OCI-M1 (cell line): ENCODE data around the gene GPATCH2.
"Not testable (repeated sequence)": the region's sequence is repeated elsewhere in the genome, so short reads cannot be mapped to it uniquely, and the experiment has no call there.

Experiments
- DNase-seq: peaks from one replicate; lab custom pipeline; 2025; lab: John Stamatoyannopoulos, UW

The GPATCH2 gene

GRCh38 chr1:217526636-217527035 lies 104.3 kb downstream of the GPATCH2 start:
- DNase-seq = no peak

GRCh38 chr1:217525773-217526490 lies 105.0 kb downstream of the GPATCH2 start:
- DNase-seq = no peak

- peak; percentile 5 for DNase-seq
Measured at GRCh38 chr1:217524787-217525520, 105.9 kb downstream of the GPATCH2 start.

- DNase-seq = not testable (repeated sequence)
Measured at GRCh38 chr1:217523921-217524320, 107.0 kb downstream of the GPATCH2 start.

- DNase-seq = no peak
Measured at GRCh38 chr1:217522277-217522676, 108.6 kb downstream of the GPATCH2 start.

- no peak for DNase-seq
Measured at GRCh38 chr1:217521317-217521716, 109.6 kb downstream of the GPATCH2 start.

GRCh38 chr1:217506878-217507277 lies 124.0 kb downstream of the GPATCH2 start:
- DNase-seq = no peak

GRCh38 chr1:217498209-217498608 lies 132.7 kb downstream of the GPATCH2 start:
- no peak for DNase-seq

GRCh38 chr1:217495249-217495648 lies 135.6 kb downstream of the GPATCH2 start:
- no peak for DNase-seq

GRCh38 chr1:217494767-217495166 lies 136.1 kb downstream of the GPATCH2 start:
- no peak for DNase-seq

- DNase-seq = no peak
Measured at GRCh38 chr1:217493290-217493689, 137.6 kb downstream of the GPATCH2 start.

- peak; percentile 43 for DNase-seq
Measured at GRCh38 chr1:217484871-217485270, 146.0 kb downstream of the GPATCH2 start.

- DNase-seq = peak; percentile 70
Measured at GRCh38 chr1:217482356-217483102, 148.4 kb downstream of the GPATCH2 start.

GRCh38 chr1:217478450-217478849 lies 152.4 kb downstream of the GPATCH2 start:
- no peak for DNase-seq

GRCh38 chr1:217472915-217473314 lies 158.0 kb downstream of the GPATCH2 start:
- peak; percentile 14 for DNase-seq

- DNase-seq = no peak
Measured at GRCh38 chr1:217471403-217471802, 159.5 kb downstream of the GPATCH2 start.

- no peak for DNase-seq
Measured at GRCh38 chr1:217469983-217470382, 160.9 kb downstream of the GPATCH2 start.

- no peak for DNase-seq
Measured at GRCh38 chr1:217465102-217465501, 165.8 kb downstream of the GPATCH2 start.

GRCh38 chr1:217462666-217463065 lies 168.2 kb downstream of the GPATCH2 start:
- no peak for DNase-seq

GRCh38 chr1:217462159-217462558 lies 168.7 kb downstream of the GPATCH2 start:
- no peak for DNase-seq

- DNase-seq = no peak
Measured at GRCh38 chr1:217457016-217457415, 173.9 kb downstream of the GPATCH2 start.

- no peak for DNase-seq
Measured at GRCh38 chr1:217456261-217456660, 174.6 kb downstream of the GPATCH2 start.

- DNase-seq = peak; percentile 73
Measured at GRCh38 chr1:217453816-217454215, 177.1 kb downstream of the GPATCH2 start.
